SU-DHL-6 (cell line): ENCODE data around the gene DMGDH.

ENCODE experiments used
- EZH2phosphoT487 ChIP-seq: fragments of 200-600 bp; sonication (generic), shearing (Covaris generic); conservative IDR thresholded peaks from 2 replicates; pipeline ENCODE4 v1.6.1; 2018; ENCODE audit warnings: mild to moderate bottlenecking, antibody characterized with exemption, low read length, moderate library complexity, mixed read lengths
- TF ChIP-seq, protein P1 (sequence below): fragments of 200-600 bp; sonication (generic); IDR thresholded peaks from one replicate; pipeline ENCODE4 v1.5.1; 2017; ENCODE audit warnings: antibody characterized with exemption, mild to moderate bottlenecking, low read length, moderate library complexity; ENCODE audit not compliant: insufficient read depth, poor library complexity, severe bottlenecking

DNA sequence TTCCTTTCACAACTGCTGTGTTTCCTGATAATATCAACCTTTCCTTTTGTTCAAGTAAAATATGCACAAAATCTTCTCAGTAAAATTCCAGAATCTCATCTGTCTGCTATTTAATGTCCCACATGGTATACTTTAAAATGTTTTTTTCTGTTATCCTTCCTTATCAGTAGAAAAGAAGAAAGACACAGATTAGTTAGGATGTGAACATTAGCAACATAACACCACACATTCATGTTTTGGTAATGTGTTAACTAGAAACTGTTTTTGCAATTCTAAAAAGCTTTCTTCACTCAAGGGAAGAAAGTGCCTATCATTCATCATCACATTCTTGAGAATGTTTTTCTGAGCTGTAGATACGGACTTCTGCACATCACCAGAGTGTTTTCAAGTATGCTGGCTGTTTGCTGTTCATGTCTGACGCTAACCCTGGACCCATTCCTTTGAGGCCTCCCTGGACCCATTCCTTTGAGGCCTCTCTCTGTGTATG, 73.9 kb downstream of the DMGDH start:
- TF ChIP-seq, protein P1, sequence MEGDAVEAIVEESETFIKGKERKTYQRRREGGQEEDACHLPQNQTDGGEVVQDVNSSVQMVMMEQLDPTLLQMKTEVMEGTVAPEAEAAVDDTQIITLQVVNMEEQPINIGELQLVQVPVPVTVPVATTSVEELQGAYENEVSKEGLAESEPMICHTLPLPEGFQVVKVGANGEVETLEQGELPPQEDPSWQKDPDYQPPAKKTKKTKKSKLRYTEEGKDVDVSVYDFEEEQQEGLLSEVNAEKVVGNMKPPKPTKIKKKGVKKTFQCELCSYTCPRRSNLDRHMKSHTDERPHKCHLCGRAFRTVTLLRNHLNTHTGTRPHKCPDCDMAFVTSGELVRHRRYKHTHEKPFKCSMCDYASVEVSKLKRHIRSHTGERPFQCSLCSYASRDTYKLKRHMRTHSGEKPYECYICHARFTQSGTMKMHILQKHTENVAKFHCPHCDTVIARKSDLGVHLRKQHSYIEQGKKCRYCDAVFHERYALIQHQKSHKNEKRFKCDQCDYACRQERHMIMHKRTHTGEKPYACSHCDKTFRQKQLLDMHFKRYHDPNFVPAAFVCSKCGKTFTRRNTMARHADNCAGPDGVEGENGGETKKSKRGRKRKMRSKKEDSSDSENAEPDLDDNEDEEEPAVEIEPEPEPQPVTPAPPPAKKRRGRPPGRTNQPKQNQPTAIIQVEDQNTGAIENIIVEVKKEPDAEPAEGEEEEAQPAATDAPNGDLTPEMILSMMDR: no peak
- no peak for TF ChIP-seq EZH2phosphoT487
